HEK293 (cell line): ENCODE data around the gene APOL3.

Source experiments
- CTCF ChIP-seq: fragments of 450-650 bp; formaldehyde crosslinking; IDR thresholded peaks from 2 replicates; pipeline ENCODE4 v1.5.1; 2016; ENCODE audit warnings: missing biosample characterization, missing genetic modification characterization
- PRDM10 ChIP-seq: fragments of 450-650 bp; formaldehyde crosslinking; IDR thresholded peaks from 2 replicates; pipeline ENCODE4 v1.5.1; 2016; ENCODE audit warnings: missing biosample characterization, missing genetic modification characterization
- ZNF138 ChIP-seq: fragments of 450-650 bp; formaldehyde crosslinking; IDR thresholded peaks from 2 replicates; pipeline ENCODE4 v1.5.1; 2016; ENCODE audit warnings: missing biosample characterization, missing genetic modification characterization, borderline replicate concordance

- TF ChIP-seq CTCF (tag by site-specific recombination) (no peak), ZNF138 (tag by site-specific recombination) (no peak), PRDM10 (tag by site-specific recombination) (no peak)
Measured at GRCh38 chr22:36193171-36193570, 32.6 kb upstream of the APOL3 start.
